ENCODE measurements around the gene VAMP4.

Gene VAMP4

GRCh38 chr1:171753685-171754352, 12.0 kb upstream of the VAMP4 start (continued):
- no peak for TF ChIP-seq ZBTB26 (tag by site-specific recombination; optimal IDR thresholded peaks at IDR 0.05)
- TF ChIP-seq BCL11B (tag by site-specific recombination; IDR thresholded peaks at IDR 0.05; ENCODE audit: low read depth) = no peak
- TF ChIP-seq ELK4 (IDR thresholded peaks at IDR 0.05; ENCODE audit: borderline replicate concordance, low read depth, low read length) = no peak
- no peak for TF ChIP-seq HIC1 (tag by site-specific recombination; IDR thresholded peaks at IDR 0.05)
- no peak for TF ChIP-seq TCF7L2 (IDR thresholded peaks at IDR 0.05; ENCODE audit: borderline replicate concordance, low read depth, low read length)
- TF ChIP-seq ZNF223 (tag by site-specific recombination; IDR thresholded peaks at IDR 0.05) = no peak
- no peak for TF ChIP-seq ZBTB48 (tag by site-specific recombination; IDR thresholded peaks at IDR 0.05)
- TF ChIP-seq WT1 (tag by site-specific recombination; IDR thresholded peaks at IDR 0.05) = no peak
- TF ChIP-seq ZNF645 (tag by site-specific recombination; IDR thresholded peaks at IDR 0.05) = no peak
- TF ChIP-seq PRDM6 (tag by site-specific recombination; IDR thresholded peaks at IDR 0.05) = no peak
- TF ChIP-seq YY1 (tag by site-specific recombination; IDR thresholded peaks at IDR 0.05) = no peak
- no peak for TF ChIP-seq MZF1 (tag by site-specific recombination; IDR thresholded peaks at IDR 0.05; ENCODE audit: borderline replicate concordance)

- Histone ChIP-seq H3K4me1 (ENCODE audit: control insufficient read depth, insufficient read depth, low read length) (no peaks in the 10 kb centered on the region), H3K9me3 (ENCODE audit: control insufficient read depth, insufficient read depth, low read depth, low read length) (no peaks in the 10 kb centered on the region), H3K4me3 (ENCODE audit: low read depth, low read length) (no peak overlapping the region), H3K36me3 (ENCODE audit: control insufficient read depth in 2 of 2, insufficient read depth in 1 of 2, low read length in 2 of 2) (no peaks in the 10 kb centered on the region), H3K27ac (ENCODE audit: extremely low read depth, low read depth, low read length) (no peak overlapping the region)
- POLR2A ChIA-PET = no interaction called here
- CTCF ChIA-PET = no interaction called here
- TF ChIP-seq ZNF677 (tag by site-specific recombination; IDR thresholded peaks at IDR 0.05) (no peak), ZNF211 (tag by site-specific recombination; IDR thresholded peaks at IDR 0.05; ENCODE audit: low read depth) (no peak), ZFP3 (tag by site-specific recombination; IDR thresholded peaks at IDR 0.05; ENCODE audit: low read depth) (no peak), ZNF548 (tag by site-specific recombination; IDR thresholded peaks at IDR 0.05) (no peak), ZNF664 (tag by site-specific recombination; IDR thresholded peaks at IDR 0.05) (no peak), ZBTB10 (tag by site-specific recombination; IDR thresholded peaks at IDR 0.05) (no peak), ZSCAN4 (tag by site-specific recombination; IDR thresholded peaks at IDR 0.05) (no peak), ZFP41 (tag by site-specific recombination; IDR thresholded peaks at IDR 0.05; ENCODE audit: borderline replicate concordance) (no peak), ZNF76 (tag by site-specific recombination; IDR thresholded peaks at IDR 0.05; ENCODE audit: borderline replicate concordance, low read depth) (no peak), ZNF362 (tag by site-specific recombination; IDR thresholded peaks at IDR 0.05) (no peak), ZNF23 (tag by site-specific recombination; IDR thresholded peaks at IDR 0.05; ENCODE audit: borderline replicate concordance) (no peak), ZNF785 (tag by site-specific recombination; IDR thresholded peaks at IDR 0.05) (no peak)
Measured at GRCh38 chr1:171753182-171753581, 11.3 kb upstream of the VAMP4 start.
